ENCODE measurements around the gene GPATCH4. TPM values are rescaled to one million over a fixed set of nuclear protein-coding genes. Genes with fewer than 3 reads are reported as not detected.

Gene GPATCH4
- total RNA-seq, 2 donors from 2014 or later = 8.9 to 9.6 TPM

- Histone ChIP-seq H3K27ac (no peak overlapping the region), H3K27me3 (no peaks in the 10 kb centered on the region), H3K4me3 (no peak overlapping the region), H3K9me3 (no peaks in the 10 kb centered on the region), H3K36me3 (replicated peaks in 1 of 2; ENCODE audit: insufficient read depth in 1 of 2, low read depth in 2 of 2) (no peaks in the 10 kb centered on the region), H3K4me1 (no peaks in the 10 kb centered on the region)
- peak; percentile 75 for ATAC-seq
- DNase-seq = peak; percentile 79 to 86 (median 82)
- TF ChIP-seq POLR2A (IDR thresholded peaks at IDR 0.05) = no peak
- TF ChIP-seq CTCF (IDR thresholded peaks at IDR 0.05) = peak; percentile 86 to 93 (median 88)
- intact Hi-C loops (cut with DNase I) = loop anchor here (10.0 kb wide), 1 partner anchor 129 kb away; no protein-coding TSS in a partner anchor
- 50 to 54% methylated on average over 19 to 20 of the region's 20 CpGs for WGBS, 2 donors
Measured at GRCh38 chr1:156583821-156584622, 17.3 kb downstream of the GPATCH4 start.

GRCh38 chr1:156582388-156583017 is 18.8 kb downstream of the GPATCH4 start:
- ATAC-seq = no peak
- H3K4me1 ChIP-seq = no peaks in the 10 kb centered on the region
- intact Hi-C loops (cut with DNase I) = loop anchor here (10.0 kb wide), 1 partner anchor 128 kb away; no protein-coding TSS in a partner anchor
- no peaks in the 10 kb centered on the region for H3K9me3 ChIP-seq
- WGBS, 2 donors = 57 to 74% methylated on average over 8 to 9 of the region's 9 CpGs
- DNase-seq = no peak
- H3K36me3 ChIP-seq (replicated peaks in 1 of 2; ENCODE audit: insufficient read depth in 1 of 2, low read depth in 2 of 2) = no peaks in the 10 kb centered on the region
- H3K27ac ChIP-seq = no peak overlapping the region
- no peaks in the 10 kb centered on the region for H3K27me3 ChIP-seq
- TF ChIP-seq CTCF (IDR thresholded peaks at IDR 0.05) (no peak), POLR2A (IDR thresholded peaks at IDR 0.05) (no peak)
- H3K4me3 ChIP-seq = no peak overlapping the region

GRCh38 chr1:156581661-156582387 is 19.5 kb downstream of the GPATCH4 start:
- WGBS, 2 donors = 73 to 80% methylated on average over 15 to 21 of the region's 21 CpGs

GRCh38 chr1:156579472-156579871 is 21.8 kb downstream of the GPATCH4 start, which contains the start of gene TTC24:
Gene TTC24, plus strand, starts transcription at chr1:156579723. Its CDS starts 1,642 bp downstream, at chr1:156581365.
- H3K36me3 ChIP-seq (replicated peaks in 1 of 2; ENCODE audit: insufficient read depth in 1 of 2, low read depth in 2 of 2) = no peaks in the 10 kb centered on the region
- no peak within 1 kb of the TSS for H3K27ac ChIP-seq
- intact Hi-C loops (cut with DNase I) = no loop called here
- H3K4me3 ChIP-seq = no peak within 1 kb of the TSS
- no peaks in the 10 kb centered on the region for H3K27me3 ChIP-seq
- no peak for ATAC-seq
- WGBS, 2 donors = 69 to 73% methylated on average over 5 of the region's 5 CpGs
- DNase-seq = no peak
- TF ChIP-seq CTCF (IDR thresholded peaks at IDR 0.05) (no peak), POLR2A (IDR thresholded peaks at IDR 0.05) (no peak)
- H3K4me1 ChIP-seq = no peaks in the 10 kb centered on the region
- H3K9me3 ChIP-seq = no peaks in the 10 kb centered on the region

More at GRCh38 chr1:156581661-156582387, 19.5 kb downstream of the GPATCH4 start:
- DNase-seq = no peak
- no peak overlapping the region for H3K4me3 ChIP-seq
- no peaks in the 10 kb centered on the region for H3K9me3 ChIP-seq
- intact Hi-C loops (cut with DNase I) = loop anchor here (10.0 kb wide), 1 partner anchor 127 kb away; no protein-coding TSS in a partner anchor
- no peak overlapping the region for H3K27ac ChIP-seq
- no peaks in the 10 kb centered on the region for H3K36me3 ChIP-seq (replicated peaks in 1 of 2; ENCODE audit: insufficient read depth in 1 of 2, low read depth in 2 of 2)
- TF ChIP-seq CTCF (IDR thresholded peaks at IDR 0.05) = no peak
- no peak for TF ChIP-seq POLR2A (IDR thresholded peaks at IDR 0.05)
- no peak for ATAC-seq
- no peaks in the 10 kb centered on the region for H3K4me1 ChIP-seq
- no peaks in the 10 kb centered on the region for H3K27me3 ChIP-seq
